K562 (cell line): ENCODE results near the gene KLHDC7A. TPM values are rescaled to one million over a fixed set of nuclear protein-coding genes. Genes with fewer than 3 reads are reported as not detected.
A peak's percentile ranks its signal among the peaks of the same experiment; 100 is the strongest.

ENCODE experiments used
- AFF4 ChIP-seq: sonication (generic); formaldehyde crosslinking; IDR thresholded peaks from 2 replicates; pipeline ENCODE4 v1.8.0; 2023; ENCODE audit warnings: mild to moderate bottlenecking, missing genetic modification reagents
- ATF6 ChIP-seq: sonication (generic); formaldehyde crosslinking; IDR thresholded peaks from 2 replicates; pipeline ENCODE4 v1.4.0; 2020; ENCODE audit warnings: mild to moderate bottlenecking, missing genetic modification reagents
- DIDO1 ChIP-seq: fragments of 450-650 bp; IDR thresholded peaks from 2 replicates; pipeline ENCODE4 v1.6.1; 2016; ENCODE audit warnings: low read depth, missing biosample characterization, missing genetic modification characterization
- ELF4 ChIP-seq: fragments of 450-650 bp; formaldehyde crosslinking; IDR thresholded peaks from 2 replicates; pipeline ENCODE4 v1.4.0; 2022; ENCODE audit warnings: missing genetic modification characterization
- FOXP1 ChIP-seq: sonication (generic); formaldehyde crosslinking; IDR thresholded peaks from 2 replicates; pipeline ENCODE4 v1.8.0; 2022; ENCODE audit warnings: mild to moderate bottlenecking, missing genetic modification reagents
- KDM1A ChIP-seq, 2 experiments: fragments of 450-650 bp; IDR thresholded peaks; 2 replicates each; pipeline ENCODE4 v1.6.1; 2016; ENCODE audit warnings: mild to moderate bottlenecking in 2 of 2
- MAFF ChIP-seq: IDR thresholded peaks from 2 replicates; pipeline ENCODE4 v1.6.1; 2012; ENCODE audit warnings: low read length, improper control_type of control experiment
- MCM2 ChIP-seq: fragments of 450-650 bp; IDR thresholded peaks from 2 replicates; pipeline ENCODE4 v1.6.1; 2017; ENCODE audit warnings: low read depth, mild to moderate bottlenecking
- MLLT1 ChIP-seq, 2 experiments: fragments of 450-650 bp; IDR thresholded peaks; 2 replicates each; pipeline ENCODE4 v1.6.1; 2016
- NCOA1 ChIP-seq: fragments of 450-650 bp; IDR thresholded peaks from 2 replicates; pipeline ENCODE4 v1.6.1; 2016; ENCODE audit warnings: low read depth
- NR2C1 ChIP-seq, 2 experiments: fragments of 450-650 bp; IDR thresholded peaks; 2 replicates each; pipeline ENCODE4 v1.6.1; 2017; ENCODE audit warnings: mild to moderate bottlenecking in 2 of 2, antibody characterized with exemption in 1 of 2, inconsistent platforms in 1 of 2, missing compliant biosample characterization in 1 of 2, missing genetic modification characterization in 1 of 2
- SRSF7 ChIP-seq: fragments of 200-400 bp; formaldehyde crosslinking; optimal IDR thresholded peaks from 2 replicates; pipeline ENCODE3; 2017; ENCODE audit warnings: mild to moderate bottlenecking, low read depth, low read length
- ZEB2 ChIP-seq: fragments of 450-650 bp; IDR thresholded peaks from 2 replicates; pipeline ENCODE4 v1.6.1; 2016
- ZFPM2 ChIP-seq: fragments of 250-450 bp; sonication (Bioruptor Pico); IDR thresholded peaks from 2 replicates; pipeline ENCODE4 v1.5.1; 2022; ENCODE audit warnings: mild to moderate bottlenecking
- ZMIZ1 ChIP-seq, 2 experiments: fragments of 150-350 bp in 1 of 2; IDR thresholded peaks; 2 replicates each; pipeline ENCODE4 v1.6.1; 2012 to 2016; ENCODE audit warnings: low read depth in 2 of 2, low read length in 2 of 2, mild to moderate bottlenecking in 1 of 2, moderate library complexity in 1 of 2
- ZNF57 ChIP-seq: fragments of 450-650 bp; formaldehyde crosslinking; IDR thresholded peaks from 2 replicates; pipeline ENCODE4 v1.4.0; 2020; ENCODE audit warnings: mild to moderate bottlenecking, moderate library complexity
- polyA plus RNA-seq, 8 experiments: library from polyadenylated mRNA; depleted of rRNA in 4 of 8; stranded (reverse) in 5 of 8; unstranded in 3 of 8; fragments of >200 nt; fragmentation: Nextera tagmentation in 2 of 8; fragmentation: Illumina TruSeq in 1 of 8; extraction: Ambion mirVana in 2 of 8; extraction: Trizol in 1 of 8; gene quantifications; 2 replicates each; pipeline versions ENCODE4 v1.2.1 to v1.2.3, GENCODE V29; 2011 to 2014; ENCODE audit warnings: inconsistent platforms in 1 of 8, missing spikeins in 1 of 8
- total RNA-seq, 7 experiments: library from RNA; depleted of rRNA in 6 of 7; stranded (reverse); fragments of >200 nt in 6 of 7; fragmentation: Illumina TruSeq in 2 of 7; extraction: Trizol in 2 of 7; gene quantifications; 2 replicates each; pipeline versions ENCODE4 v1.2.1 to v1.2.3, GENCODE V29; 2011 to 2021; ENCODE audit warnings: low replicate concordance in 1 of 7

The KLHDC7A gene
- total and polyA plus RNA-seq, 9 of the 15 experiments (the other 6 are each of a cell fraction or from before 2014, with no cell fraction given), result 0.01 to 0.02 (median 0.01) TPM; not detected in 6

GRCh38 chr1:18530587-18531502, 50.1 kb downstream of the KLHDC7A start (continued):
- no peak for TF ChIP-seq AFF4 (CRISPR knock-in tag)
- TF ChIP-seq MLLT1 (IDR thresholded peaks at IDR 0.05), result peak in 1 of 2 experiments; percentile 41; a peak in 2 of 4 replicates
- no peak for TF ChIP-seq NR2C1 (IDR thresholded peaks at IDR 0.05)
- no peak for TF ChIP-seq NR2C1 (tag; IDR thresholded peaks at IDR 0.05)
- peak; percentile 52 to 69 for TF ChIP-seq KDM1A (IDR thresholded peaks at IDR 0.05)
- TF ChIP-seq NCOA1, result peak; percentile 64; the same call in 1 of the 2 replicates
- peak; percentile 51; the same call in 1 of the 2 replicates for TF ChIP-seq ELF4 (CRISPR knock-in tag)
- TF ChIP-seq SRSF7, result no peak
- no peak for TF ChIP-seq ATF6 (CRISPR knock-in tag)
- no peak for TF ChIP-seq MCM2
- no peak for TF ChIP-seq DIDO1 (tag)
- peak; percentile 82; the same call in 1 of the 2 replicates for TF ChIP-seq ZEB2
- TF ChIP-seq MAFF, result 0 out of 2 replicates have a peak, but pooled peaks have one; percentile 2
- no peak for TF ChIP-seq ZFPM2 (CRISPR knock-in tag)
- no peak for TF ChIP-seq ZNF57 (CRISPR knock-in tag)
- TF ChIP-seq FOXP1 (CRISPR knock-in tag), result peak; percentile 40; the same call in 1 of the 2 replicates
- peak in 1 of 2 experiments; percentile 83; a peak in 2 of 4 replicates for TF ChIP-seq ZMIZ1 (IDR thresholded peaks at IDR 0.05; ENCODE audit: low read depth in 2 of 2, low read length in 2 of 2)
